ENCODE data around the gene TSC22D2. TPM values are rescaled to one million over a fixed set of nuclear protein-coding genes. Genes with fewer than 3 reads are reported as not detected.

Gene TSC22D2
- total and polyA plus RNA-seq, 2 of the 8 experiments (the other 6 are each of a cell fraction or from before 2014, with no cell fraction given): 3.4 to 27.6 TPM

DNA sequence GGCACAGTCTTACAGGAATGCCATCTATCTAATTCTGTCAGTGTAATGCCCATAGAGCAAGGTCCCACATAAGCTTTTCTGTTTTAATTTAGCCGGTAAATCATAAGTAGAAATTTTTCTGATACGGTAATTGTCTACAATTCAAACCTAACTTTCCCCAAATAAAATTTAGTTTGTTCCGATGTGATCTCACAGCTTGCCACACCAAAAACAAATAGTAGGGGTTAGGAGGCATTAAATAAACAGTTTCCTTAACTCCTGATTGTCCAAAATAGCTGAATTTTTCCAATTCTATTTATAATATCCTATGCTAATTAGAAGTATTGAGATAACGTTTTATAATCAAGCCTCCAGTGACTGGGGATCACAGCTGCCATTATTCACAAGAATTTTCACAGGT, 53.3 kb downstream of the TSC22D2 start (continued):
- TF ChIP-seq RAD21 (IDR thresholded peaks at IDR 0.05 in 1 of 2, conservative IDR thresholded peaks at IDR 0.05 in 1 of 2; ENCODE audit: low read depth in 2 of 2, low read length in 2 of 2) (no peak), KDM4A (IDR thresholded peaks at IDR 0.05; ENCODE audit: low read depth, low read length, severe bottlenecking) (no peak)
- TF ChIP-seq, protein P1, sequence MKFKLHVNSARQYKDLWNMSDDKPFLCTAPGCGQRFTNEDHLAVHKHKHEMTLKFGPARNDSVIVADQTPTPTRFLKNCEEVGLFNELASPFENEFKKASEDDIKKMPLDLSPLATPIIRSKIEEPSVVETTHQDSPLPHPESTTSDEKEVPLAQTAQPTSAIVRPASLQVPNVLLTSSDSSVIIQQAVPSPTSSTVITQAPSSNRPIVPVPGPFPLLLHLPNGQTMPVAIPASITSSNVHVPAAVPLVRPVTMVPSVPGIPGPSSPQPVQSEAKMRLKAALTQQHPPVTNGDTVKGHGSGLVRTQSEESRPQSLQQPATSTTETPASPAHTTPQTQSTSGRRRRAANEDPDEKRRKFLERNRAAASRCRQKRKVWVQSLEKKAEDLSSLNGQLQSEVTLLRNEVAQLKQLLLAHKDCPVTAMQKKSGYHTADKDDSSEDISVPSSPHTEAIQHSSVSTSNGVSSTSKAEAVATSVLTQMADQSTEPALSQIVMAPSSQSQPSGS (IDR thresholded peaks at IDR 0.05; ENCODE audit: low read length): no peak
- TF ChIP-seq, protein P2, sequence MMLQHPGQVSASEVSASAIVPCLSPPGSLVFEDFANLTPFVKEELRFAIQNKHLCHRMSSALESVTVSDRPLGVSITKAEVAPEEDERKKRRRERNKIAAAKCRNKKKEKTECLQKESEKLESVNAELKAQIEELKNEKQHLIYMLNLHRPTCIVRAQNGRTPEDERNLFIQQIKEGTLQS (IDR thresholded peaks at IDR 0.05; ENCODE audit: insufficient read depth, low read depth, low read length): no peak

All from H1 (cell line).